ENCODE measurements around the gene TMEM106B.

TMEM106B gene

GRCh38 chr7:12211711-12212485 is 804 bp downstream of the TMEM106B start:
- no peaks in the 10 kb centered on the region for H3K36me3 ChIP-seq (replicated peaks; ENCODE audit: insufficient read depth, low read length)

DNA sequence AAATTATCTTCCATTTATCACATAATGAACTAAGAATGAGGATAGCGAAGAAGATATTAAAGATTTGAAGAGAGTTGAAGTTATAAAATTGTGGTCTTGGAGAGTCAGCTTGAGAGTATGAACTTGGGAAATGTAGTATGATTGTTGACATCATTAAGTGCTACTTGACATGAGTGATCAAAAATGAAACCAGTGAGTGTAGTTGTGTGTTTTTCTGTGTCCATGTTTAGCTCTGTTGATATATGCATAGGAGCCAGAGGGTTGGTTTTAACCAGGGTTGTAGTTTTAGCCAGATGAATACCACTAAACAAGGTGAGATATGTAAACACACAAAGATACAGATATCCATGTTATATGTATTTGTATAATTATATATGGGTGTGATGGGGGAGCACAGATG is 6.2 kb downstream of the TMEM106B start:
- Histone ChIP-seq H3K9ac (ENCODE audit: low read length) (no peak overlapping the region), H3K27ac (ENCODE audit: low read length) (no peak overlapping the region), H4K20me1 (ENCODE audit: insufficient read depth, low read length) (no peaks in the 10 kb centered on the region), H3K36me3 (replicated peaks; ENCODE audit: insufficient read depth, low read length) (no peaks in the 10 kb centered on the region), H3K9me3 (replicated peaks; ENCODE audit: insufficient read depth, low read length) (no peaks in the 10 kb centered on the region), H2AFZ (ENCODE audit: low read length) (no peak overlapping the region), H3K27me3 (replicated peaks; ENCODE audit: insufficient read depth, low read length) (no peaks in the 10 kb centered on the region), H3K4me3 (ENCODE audit: low read length) (no peak overlapping the region), H3K79me2 (ENCODE audit: low read length) (peaks cover 18% of the 10 kb centered on the region), H3K9me2 (replicated peaks; ENCODE audit: insufficient read depth, low read length) (no peaks in the 10 kb centered on the region), H3K4me2 (ENCODE audit: low read depth, low read length) (no peak overlapping the region), H3F3A (ENCODE audit: insufficient read depth, low read length) (no peaks in the 10 kb centered on the region), H3K4me1 (ENCODE audit: low read length) (peaks cover 8% of the 10 kb centered on the region)
- TF ChIP-seq EZH2 (optimal IDR thresholded peaks at IDR 0.05; ENCODE audit: low read depth, low read length) (no peak), EZH2phosphoT487 (IDR thresholded peaks at IDR 0.05; ENCODE audit: low read length) (no peak)
- TF ChIP-seq, protein P1, sequence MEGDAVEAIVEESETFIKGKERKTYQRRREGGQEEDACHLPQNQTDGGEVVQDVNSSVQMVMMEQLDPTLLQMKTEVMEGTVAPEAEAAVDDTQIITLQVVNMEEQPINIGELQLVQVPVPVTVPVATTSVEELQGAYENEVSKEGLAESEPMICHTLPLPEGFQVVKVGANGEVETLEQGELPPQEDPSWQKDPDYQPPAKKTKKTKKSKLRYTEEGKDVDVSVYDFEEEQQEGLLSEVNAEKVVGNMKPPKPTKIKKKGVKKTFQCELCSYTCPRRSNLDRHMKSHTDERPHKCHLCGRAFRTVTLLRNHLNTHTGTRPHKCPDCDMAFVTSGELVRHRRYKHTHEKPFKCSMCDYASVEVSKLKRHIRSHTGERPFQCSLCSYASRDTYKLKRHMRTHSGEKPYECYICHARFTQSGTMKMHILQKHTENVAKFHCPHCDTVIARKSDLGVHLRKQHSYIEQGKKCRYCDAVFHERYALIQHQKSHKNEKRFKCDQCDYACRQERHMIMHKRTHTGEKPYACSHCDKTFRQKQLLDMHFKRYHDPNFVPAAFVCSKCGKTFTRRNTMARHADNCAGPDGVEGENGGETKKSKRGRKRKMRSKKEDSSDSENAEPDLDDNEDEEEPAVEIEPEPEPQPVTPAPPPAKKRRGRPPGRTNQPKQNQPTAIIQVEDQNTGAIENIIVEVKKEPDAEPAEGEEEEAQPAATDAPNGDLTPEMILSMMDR (IDR thresholded peaks at IDR 0.05; ENCODE audit: low read length), result no peak
- DNase-seq, result no peak

More at GRCh38 chr7:12211711-12212485, 804 bp downstream of the TMEM106B start:
- Histone ChIP-seq H4K20me1 (ENCODE audit: insufficient read depth, low read length) (no peaks in the 10 kb centered on the region), H3K9ac (ENCODE audit: low read length) (peak overlapping the region; percentile 91), H3K4me1 (ENCODE audit: low read length) (peaks cover 14% of the 10 kb centered on the region), H3K4me3 (ENCODE audit: low read length) (peak overlapping the region; percentile 92), H3K27me3 (replicated peaks; ENCODE audit: insufficient read depth, low read length) (no peaks in the 10 kb centered on the region), H3K9me3 (replicated peaks; ENCODE audit: insufficient read depth, low read length) (no peaks in the 10 kb centered on the region), H2AFZ (ENCODE audit: low read length) (peak overlapping the region; percentile 98), H3K9me2 (replicated peaks; ENCODE audit: insufficient read depth, low read length) (no peaks in the 10 kb centered on the region), H3K27ac (ENCODE audit: low read length) (peak overlapping the region; percentile 96), H3F3A (ENCODE audit: insufficient read depth, low read length) (peaks cover 19% of the 10 kb centered on the region), H3K79me2 (ENCODE audit: low read length) (peaks cover 23% of the 10 kb centered on the region), H3K4me2 (ENCODE audit: low read depth, low read length) (peak overlapping the region; percentile 87)
- no peak for DNase-seq
- TF ChIP-seq EZH2 (optimal IDR thresholded peaks at IDR 0.05; ENCODE audit: low read depth, low read length) (no peak), EZH2phosphoT487 (IDR thresholded peaks at IDR 0.05; ENCODE audit: low read length) (no peak)
- TF ChIP-seq, protein P1 (IDR thresholded peaks at IDR 0.05; ENCODE audit: low read length), result no peak

- Histone ChIP-seq H3K36me3 (replicated peaks; ENCODE audit: insufficient read depth, low read length) (no peaks in the 10 kb centered on the region), H3K9me3 (replicated peaks; ENCODE audit: insufficient read depth, low read length) (no peaks in the 10 kb centered on the region), H3K79me2 (ENCODE audit: low read length) (no peaks in the 10 kb centered on the region), H3K27ac (ENCODE audit: low read length) (no peak overlapping the region), H3K9ac (ENCODE audit: low read length) (no peak overlapping the region), H2AFZ (ENCODE audit: low read length) (no peak overlapping the region), H4K20me1 (ENCODE audit: insufficient read depth, low read length) (no peaks in the 10 kb centered on the region), H3K4me1 (ENCODE audit: low read length) (peaks cover 7% of the 10 kb centered on the region; the same call in 1 of the 2 replicates), H3F3A (ENCODE audit: insufficient read depth, low read length) (no peaks in the 10 kb centered on the region), H3K27me3 (replicated peaks; ENCODE audit: insufficient read depth, low read length) (no peaks in the 10 kb centered on the region), H3K4me2 (ENCODE audit: low read depth, low read length) (no peak overlapping the region), H3K9me2 (replicated peaks; ENCODE audit: insufficient read depth, low read length) (no peaks in the 10 kb centered on the region), H3K4me3 (ENCODE audit: low read length) (no peak overlapping the region)
- DNase-seq, result no peak
- TF ChIP-seq, protein P1 (IDR thresholded peaks at IDR 0.05; ENCODE audit: low read length), result no peak
- TF ChIP-seq EZH2phosphoT487 (IDR thresholded peaks at IDR 0.05; ENCODE audit: low read length), result no peak
- TF ChIP-seq EZH2 (optimal IDR thresholded peaks at IDR 0.05; ENCODE audit: low read depth, low read length), result no peak
Observed at GRCh38 chr7:12220389-12221046, 9.4 kb downstream of the TMEM106B start.
